ENCODE data around the gene PHACTR1.
"Not testable (repeated sequence)": the region's sequence is repeated elsewhere in the genome, so short reads cannot be mapped to it uniquely, and the experiment has no call there.

The PHACTR1 gene

GRCh38 chr6:12749531-12750379 is 33.2 kb downstream of the PHACTR1 start:
- no peak for DNase-seq (ENCODE audit: low read depth in 2 of 2)

- no peak for DNase-seq (ENCODE audit: low read depth in 2 of 2)
Measured at GRCh38 chr6:12750416-12750815, 33.8 kb downstream of the PHACTR1 start.

- no peak for DNase-seq (ENCODE audit: low read depth in 2 of 2)
Measured at GRCh38 chr6:12751694-12752325, 35.2 kb downstream of the PHACTR1 start.

GRCh38 chr6:12753036-12753435 is 36.5 kb downstream of the PHACTR1 start:
- DNase-seq (ENCODE audit: low read depth in 2 of 2) = no peak

GRCh38 chr6:12760226-12760625 is 43.7 kb downstream of the PHACTR1 start:
- no peak for DNase-seq (ENCODE audit: low read depth in 2 of 2)

- no peak for DNase-seq (ENCODE audit: low read depth in 2 of 2)
Measured at GRCh38 chr6:12760911-12761310, 44.3 kb downstream of the PHACTR1 start.

- no peak for DNase-seq (ENCODE audit: low read depth in 2 of 2)
Measured at GRCh38 chr6:12761376-12762115, 45.0 kb downstream of the PHACTR1 start.

GRCh38 chr6:12762731-12763434 is 46.3 kb downstream of the PHACTR1 start:
- DNase-seq (ENCODE audit: low read depth in 2 of 2) = not testable (repeated sequence)

- no peak for DNase-seq (ENCODE audit: low read depth in 2 of 2)
Measured at GRCh38 chr6:12766365-12766764, 49.8 kb downstream of the PHACTR1 start.

- DNase-seq (ENCODE audit: low read depth in 2 of 2) = no peak
Measured at GRCh38 chr6:12767016-12767415, 50.4 kb downstream of the PHACTR1 start.

GRCh38 chr6:12769556-12770256 is 53.1 kb downstream of the PHACTR1 start:
- no peak for DNase-seq (ENCODE audit: low read depth in 2 of 2)

GRCh38 chr6:12772416-12772815 is 55.8 kb downstream of the PHACTR1 start:
- no peak for DNase-seq (ENCODE audit: low read depth in 2 of 2)

- no peak for DNase-seq (ENCODE audit: low read depth in 2 of 2)
Measured at GRCh38 chr6:12776291-12776690, 59.7 kb downstream of the PHACTR1 start.

GRCh38 chr6:12779772-12780171 is 63.2 kb downstream of the PHACTR1 start:
- no peak for DNase-seq (ENCODE audit: low read depth in 2 of 2)

- DNase-seq (ENCODE audit: low read depth in 2 of 2) = no peak
Measured at GRCh38 chr6:12782136-12782535, 65.6 kb downstream of the PHACTR1 start.

GRCh38 chr6:12785301-12785700 is 68.7 kb downstream of the PHACTR1 start:
- no peak for DNase-seq (ENCODE audit: low read depth in 2 of 2)

- DNase-seq (ENCODE audit: low read depth in 2 of 2) = no peak
Measured at GRCh38 chr6:12785921-12786320, 69.4 kb downstream of the PHACTR1 start.

GRCh38 chr6:12791371-12791770 is 74.8 kb downstream of the PHACTR1 start:
- DNase-seq (ENCODE audit: low read depth in 2 of 2) = no peak

GRCh38 chr6:12798326-12798725 is 81.8 kb downstream of the PHACTR1 start:
- DNase-seq (ENCODE audit: low read depth in 2 of 2) = no peak

- DNase-seq (ENCODE audit: low read depth in 2 of 2) = no peak
Measured at GRCh38 chr6:12800120-12800519, 83.6 kb downstream of the PHACTR1 start.

GRCh38 chr6:12801141-12801540 is 84.6 kb downstream of the PHACTR1 start:
- DNase-seq (ENCODE audit: low read depth in 2 of 2) = no peak

Measured in stimulated activated CD8-positive, alpha-beta memory T cell treated with anti-CD3 and anti-CD28 coated beads, Interleukin-7, amount 100 ng/mL, for 4 hours (primary cell).